Measurements from ENCODE around the gene LINGO3. TPM values are rescaled to one million over a fixed set of nuclear protein-coding genes. Genes with fewer than 3 reads are reported as not detected.

The LINGO3 gene
- total RNA-seq, 2 donors from 2014 or later = 0.17 TPM; not detected in 1

DNA sequence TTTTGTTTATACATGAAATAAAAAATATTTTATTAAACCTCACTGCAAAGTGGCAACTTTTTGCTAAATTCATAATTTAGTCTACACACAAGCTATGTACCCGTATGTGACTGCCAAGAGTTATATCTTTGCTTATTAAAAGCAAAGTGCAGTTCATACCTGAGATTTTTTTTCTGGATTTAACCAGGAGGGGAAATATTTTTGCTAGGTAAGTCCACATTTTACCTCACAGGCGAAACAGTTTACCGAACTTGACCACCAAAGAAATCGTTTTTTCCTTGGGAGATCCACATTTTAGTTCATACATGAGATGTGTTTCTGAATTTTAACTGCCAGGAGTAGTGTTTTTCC lies 39.5 kb downstream of the LINGO3 start:
- no peaks in the 10 kb centered on the region for H3K9me3 Mint-ChIP-seq
- peaks cover 10% of the 10 kb centered on the region for H3K4me1 Mint-ChIP-seq
- ATAC-seq (replicated peaks) = no peak
- H3K27me3 Mint-ChIP-seq = no peaks in the 10 kb centered on the region
- peaks cover 44% of the 10 kb centered on the region for H3K36me3 Mint-ChIP-seq (ENCODE audit: low read depth)
- H3K4me3 Mint-ChIP-seq = peak overlapping the region; percentile 91
- peak overlapping the region; percentile 68 for H3K27ac Mint-ChIP-seq

DNA sequence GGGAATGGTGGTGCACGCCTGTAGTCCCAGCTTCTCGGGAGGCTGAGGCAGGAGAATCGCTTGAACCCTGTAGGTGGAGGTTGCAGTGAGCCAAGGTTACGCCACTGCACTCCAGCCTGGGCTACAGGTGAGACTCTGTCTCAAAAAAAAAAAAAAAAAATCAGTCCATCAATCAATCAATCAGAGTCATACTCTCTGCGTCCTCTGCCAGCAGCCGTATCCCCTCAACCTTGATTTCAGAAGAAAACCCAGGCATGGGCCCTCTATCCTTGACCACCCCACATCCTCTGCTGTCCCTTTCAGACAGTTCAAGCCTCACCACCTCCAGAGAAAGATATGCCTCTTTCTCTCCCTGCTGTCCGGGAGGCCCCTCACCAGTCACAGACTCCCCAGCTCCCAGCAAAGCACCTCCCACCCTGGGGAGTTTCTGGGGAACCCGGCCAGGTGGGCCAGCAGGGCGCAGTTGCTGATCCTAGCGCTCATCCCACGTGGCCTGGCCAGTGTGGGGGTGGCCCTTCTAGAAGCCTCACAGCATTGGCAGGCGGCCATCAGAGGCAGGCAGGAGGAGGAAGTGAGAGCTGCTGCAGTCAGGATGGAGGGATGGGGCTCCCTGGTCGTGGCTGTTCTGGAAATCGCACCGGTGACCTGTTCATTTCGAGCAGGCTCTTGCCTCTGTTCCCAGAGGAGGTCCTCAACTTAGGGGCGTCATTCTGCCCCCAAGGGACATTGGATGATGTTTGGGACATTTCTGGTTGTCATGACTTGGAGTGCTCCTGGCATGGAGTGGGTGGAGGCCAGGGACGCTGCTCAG lies 41.6 kb downstream of the LINGO3 start:
- peak overlapping the region; percentile 67 for H3K27ac Mint-ChIP-seq
- H3K4me3 Mint-ChIP-seq = peak overlapping the region; percentile 39
- peaks cover under 1% of the 10 kb centered on the region for H3K4me1 Mint-ChIP-seq
- no peak for ATAC-seq (replicated peaks)
- no peaks in the 10 kb centered on the region for H3K9me3 Mint-ChIP-seq
- peaks cover 24% of the 10 kb centered on the region for H3K36me3 Mint-ChIP-seq (ENCODE audit: low read depth)
- H3K27me3 Mint-ChIP-seq = no peaks in the 10 kb centered on the region

GRCh38 chr19:2261438-2262172 lies 46.3 kb downstream of the LINGO3 start:
- ATAC-seq (replicated peaks) = peak; percentile 25
- Mint-ChIP-seq H3K27me3 (no peaks in the 10 kb centered on the region), H3K4me3 (no peak overlapping the region), H3K9me3 (no peaks in the 10 kb centered on the region), H3K36me3 (ENCODE audit: low read depth) (no peaks in the 10 kb centered on the region), H3K27ac (peak overlapping the region; percentile 33), H3K4me1 (peaks cover 6% of the 10 kb centered on the region)

GRCh38 chr19:2260341-2260805 lies 47.6 kb downstream of the LINGO3 start:
- peak; percentile 61 for ATAC-seq (replicated peaks)
- no peaks in the 10 kb centered on the region for H3K36me3 Mint-ChIP-seq (ENCODE audit: low read depth)
- H3K4me3 Mint-ChIP-seq = peak overlapping the region; percentile 74
- peaks cover 6% of the 10 kb centered on the region for H3K4me1 Mint-ChIP-seq
- no peaks in the 10 kb centered on the region for H3K9me3 Mint-ChIP-seq
- H3K27ac Mint-ChIP-seq = peak overlapping the region; percentile 91
- H3K27me3 Mint-ChIP-seq = no peaks in the 10 kb centered on the region

GRCh38 chr19:2259336-2259735 lies 48.6 kb downstream of the LINGO3 start:
- H3K27ac Mint-ChIP-seq = peak overlapping the region; percentile 59
- H3K4me3 Mint-ChIP-seq = peak overlapping the region; percentile 42

More at GRCh38 chr19:2259336-2259735, 48.6 kb downstream of the LINGO3 start:
- H3K27me3 Mint-ChIP-seq = no peaks in the 10 kb centered on the region
- no peaks in the 10 kb centered on the region for H3K9me3 Mint-ChIP-seq
- H3K36me3 Mint-ChIP-seq (ENCODE audit: low read depth) = no peaks in the 10 kb centered on the region
- peak; percentile 12 for ATAC-seq (replicated peaks)
- H3K4me1 Mint-ChIP-seq = peaks cover 6% of the 10 kb centered on the region

Other genes starting within 250 kb of the LINGO3 start
- gene MOB3A, start 211.8 kb downstream of the LINGO3 start, total RNA-seq = 100 to 1,000 TPM; 271 to 387 TPM
- 100 to 1,000 TPM in 1 of 2 donors, 10 to 100 TPM in 1; 13.9 to 143 TPM for gene IZUMO4, start 211.2 kb downstream of the LINGO3 start, total RNA-seq
- 100 to 1,000 TPM in 1 of 2 donors, 10 to 100 TPM in 1; 83.6 to 108 TPM for gene AP3D1, start 156.6 kb downstream of the LINGO3 start, total RNA-seq
- 100 to 1,000 TPM in 1 of 2 donors, 10 to 100 TPM in 1; 76.6 to 114 TPM for gene DOT1L, start 144.2 kb downstream of the LINGO3 start, total RNA-seq
- gene PLEKHJ1, start 71.8 kb downstream of the LINGO3 start, total RNA-seq = 10 to 100 TPM; 45.8 to 74.8 TPM
- gene SF3A2, start 71.3 kb downstream of the LINGO3 start, total RNA-seq = 100 to 1,000 TPM in 1 of 2 donors, 10 to 100 TPM in 1; 99.5 to 119 TPM
- gene AMH, start 58.8 kb downstream of the LINGO3 start, total RNA-seq = 1 to 10 TPM; 2.0 to 6.1 TPM
- gene JSRP1, start 51.7 kb downstream of the LINGO3 start, total RNA-seq = 1 to 10 TPM in 1 of 2 donors, under 1 TPM in 1; 0.61 to 1.0 TPM
- under 1 TPM; 0.09 to 0.32 TPM for gene PEAK3, start 26.0 kb downstream of the LINGO3 start, total RNA-seq
- 100 to 1,000 TPM in 1 of 2 donors, 10 to 100 TPM in 1; 96.2 to 140 TPM for gene LSM7, start 20.4 kb upstream of the LINGO3 start, total RNA-seq
- 10 to 100 TPM; 23.7 to 46.5 TPM for gene SPPL2B, start 20.5 kb upstream of the LINGO3 start, total RNA-seq
- gene TMPRSS9, start 52.1 kb upstream of the LINGO3 start, total RNA-seq = not detected
- 100 to 1,000 TPM in 1 of 2 donors, 10 to 100 TPM in 1; 51.0 to 140 TPM for gene TIMM13, start 119.4 kb upstream of the LINGO3 start, total RNA-seq
- 10 to 100 TPM; 63.3 to 98.7 TPM for gene LMNB2, start 148.8 kb upstream of the LINGO3 start, total RNA-seq
- 10 to 100 TPM; 40.6 to 80.0 TPM for gene GADD45B, start 168.0 kb upstream of the LINGO3 start, total RNA-seq

All from activated T-helper 17 cell treated with anti-CD3 and anti-CD28 coated beads, Interleukin-2, amount 50 U/mL, for 72 hours (primary cell).